ENCODE data around the gene CACNA1B.
"Not testable (repeated sequence)": the region's sequence is repeated elsewhere in the genome, so short reads cannot be mapped to it uniquely, and the experiment has no call there.

The CACNA1B gene

GRCh38 chr9:138122201-138122600, 244.6 kb downstream of the CACNA1B start:
- DNase-seq, result no peak

GRCh38 chr9:138122676-138123075, 245.1 kb downstream of the CACNA1B start:
- DNase-seq, result no peak

DNA sequence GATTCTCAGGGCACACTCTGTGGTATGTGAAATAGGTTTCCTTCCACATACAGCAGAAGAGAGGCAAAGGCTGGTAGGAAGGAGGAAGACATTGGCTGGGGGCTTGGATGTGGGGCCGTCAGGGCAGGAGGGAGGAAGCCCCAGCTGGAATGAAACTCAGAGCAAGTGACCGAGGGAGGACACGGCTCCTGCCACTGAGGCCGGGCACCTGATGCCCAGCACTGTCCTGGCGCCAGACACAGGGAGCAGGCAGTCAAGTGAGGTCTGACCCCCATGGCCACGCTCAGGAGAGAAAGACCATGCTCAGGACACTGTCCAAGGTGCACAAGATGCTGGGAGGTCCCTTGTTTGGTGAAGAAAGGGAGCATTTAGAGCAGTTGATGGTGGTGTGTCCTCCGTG, 245.5 kb downstream of the CACNA1B start:
- DNase-seq, result no peak

GRCh38 chr9:138126090-138126857, 248.7 kb downstream of the CACNA1B start:
- DNase-seq, result not testable (repeated sequence)

DNA sequence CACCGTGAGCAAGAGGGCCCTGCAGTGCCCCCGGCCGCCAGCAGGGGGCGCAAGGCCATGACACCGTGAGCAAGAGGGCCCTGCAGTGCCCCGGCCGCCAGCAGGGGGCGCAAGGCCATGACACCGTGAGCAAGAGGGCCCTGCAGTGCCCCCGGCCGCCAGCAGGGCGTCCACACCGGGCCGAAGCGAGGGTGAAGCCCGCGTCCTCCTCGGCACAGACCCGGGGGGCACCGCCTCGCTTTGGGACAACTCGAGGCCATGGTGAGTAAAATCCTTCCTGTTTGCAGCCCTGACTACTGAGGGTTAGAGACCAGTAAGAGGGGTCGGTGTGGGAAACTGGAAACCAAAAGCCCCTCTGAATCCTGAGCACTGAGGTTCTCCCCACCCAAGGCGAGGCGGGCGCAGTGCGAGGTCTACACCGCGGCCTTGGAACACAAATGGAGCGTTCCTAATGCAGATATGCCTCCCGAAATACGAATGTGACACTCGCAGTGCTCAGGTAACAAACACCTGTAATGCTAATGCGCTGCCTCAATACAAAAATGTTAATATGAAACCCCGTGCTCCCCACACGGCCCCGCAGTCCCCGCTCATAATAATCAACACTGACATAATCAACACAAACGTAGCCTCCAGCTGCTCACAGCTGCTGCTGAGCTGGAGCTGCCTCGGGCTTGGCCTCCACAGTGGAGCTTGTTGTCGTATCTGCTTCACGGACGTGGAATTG, 249.4 kb downstream of the CACNA1B start:
- not testable (repeated sequence) for DNase-seq

- not testable (repeated sequence) for DNase-seq
These were observed 250.4 kb downstream of the CACNA1B start for GRCh38 chr9:138128027-138128426.

GRCh38 chr9:138129318-138129717, 251.7 kb downstream of the CACNA1B start:
- DNase-seq, result not testable (repeated sequence)

DNA sequence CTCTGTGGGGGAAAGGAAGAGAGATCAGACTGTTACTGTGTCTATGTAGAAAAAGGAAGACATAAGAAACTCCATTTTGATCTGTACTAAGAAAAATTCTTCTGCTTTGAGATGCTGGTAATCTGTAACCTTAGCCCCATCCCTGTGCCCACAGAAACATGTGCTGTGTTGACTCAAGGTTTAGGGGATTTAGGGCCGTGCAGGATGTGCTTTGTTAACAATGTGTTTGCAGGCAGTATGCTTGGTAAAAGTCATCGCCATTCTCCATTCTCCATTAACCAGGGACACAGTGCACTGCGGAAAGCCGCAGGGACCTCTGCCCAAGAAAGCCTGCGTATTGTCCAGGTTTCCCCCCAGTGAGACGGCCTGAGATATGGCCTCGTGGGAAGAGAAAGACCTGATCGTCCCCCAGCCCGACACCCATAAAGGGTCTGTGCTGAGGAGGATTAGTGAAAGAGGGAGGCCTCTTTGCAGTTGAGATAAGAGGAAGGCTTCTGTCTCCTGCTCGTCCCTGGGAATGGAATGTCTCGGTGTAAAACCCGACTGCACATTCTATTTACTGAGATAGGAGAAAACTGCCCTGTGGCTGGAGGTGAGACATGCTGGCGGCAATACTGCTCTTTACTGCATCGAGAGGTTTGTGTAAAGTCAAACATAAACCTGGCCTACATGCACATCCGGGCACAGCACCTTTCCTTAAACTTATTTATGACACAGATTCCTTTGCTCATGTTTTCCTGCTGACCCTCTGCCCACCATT, 255.5 kb downstream of the CACNA1B start:
- DNase-seq, result not testable (repeated sequence)

- DNase-seq, result not testable (repeated sequence)
These were observed 257.0 kb downstream of the CACNA1B start for GRCh38 chr9:138134581-138134980.

DNA sequence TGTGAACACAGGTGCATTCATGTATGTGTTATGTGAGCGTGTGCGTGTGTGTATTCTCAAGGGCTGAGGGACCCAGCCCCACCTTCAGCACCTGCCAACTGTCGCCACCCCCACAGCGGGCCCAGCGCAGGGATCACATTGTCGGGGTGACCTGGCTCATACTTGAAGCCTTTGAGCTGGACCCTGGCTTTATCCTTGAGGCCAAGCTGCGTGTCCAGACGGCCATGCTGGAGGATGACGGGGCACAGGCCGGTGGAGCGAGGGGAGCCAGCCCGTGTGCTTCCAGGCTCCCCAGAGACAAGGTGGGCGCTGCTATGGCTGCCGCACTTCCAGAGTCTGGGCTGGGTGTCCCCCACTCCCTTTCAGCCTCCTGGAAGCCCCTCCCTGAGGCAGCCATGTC, 261.5 kb downstream of the CACNA1B start:
- not testable (repeated sequence) for DNase-seq

DNA sequence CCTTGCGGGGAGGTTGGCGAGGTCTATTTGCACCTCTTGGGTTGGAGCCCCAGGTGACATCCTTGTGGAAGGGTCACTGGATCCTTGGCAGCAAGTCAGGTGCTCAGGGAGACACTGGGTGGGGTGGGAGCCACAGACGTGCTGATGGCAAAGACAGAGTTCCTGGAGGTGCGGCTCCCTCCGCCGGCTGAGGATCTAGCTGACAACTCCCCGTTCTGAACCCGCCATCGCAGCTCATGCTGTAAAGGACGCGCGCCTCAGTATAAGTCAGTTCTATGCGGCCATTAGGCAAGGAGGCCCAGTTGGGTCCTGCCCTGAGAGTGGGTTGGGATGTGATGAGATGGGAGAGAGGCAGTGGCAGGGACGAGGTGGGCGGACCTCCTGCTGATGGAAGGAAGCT, 263.4 kb downstream of the CACNA1B start:
- not testable (repeated sequence) for DNase-seq

DNA sequence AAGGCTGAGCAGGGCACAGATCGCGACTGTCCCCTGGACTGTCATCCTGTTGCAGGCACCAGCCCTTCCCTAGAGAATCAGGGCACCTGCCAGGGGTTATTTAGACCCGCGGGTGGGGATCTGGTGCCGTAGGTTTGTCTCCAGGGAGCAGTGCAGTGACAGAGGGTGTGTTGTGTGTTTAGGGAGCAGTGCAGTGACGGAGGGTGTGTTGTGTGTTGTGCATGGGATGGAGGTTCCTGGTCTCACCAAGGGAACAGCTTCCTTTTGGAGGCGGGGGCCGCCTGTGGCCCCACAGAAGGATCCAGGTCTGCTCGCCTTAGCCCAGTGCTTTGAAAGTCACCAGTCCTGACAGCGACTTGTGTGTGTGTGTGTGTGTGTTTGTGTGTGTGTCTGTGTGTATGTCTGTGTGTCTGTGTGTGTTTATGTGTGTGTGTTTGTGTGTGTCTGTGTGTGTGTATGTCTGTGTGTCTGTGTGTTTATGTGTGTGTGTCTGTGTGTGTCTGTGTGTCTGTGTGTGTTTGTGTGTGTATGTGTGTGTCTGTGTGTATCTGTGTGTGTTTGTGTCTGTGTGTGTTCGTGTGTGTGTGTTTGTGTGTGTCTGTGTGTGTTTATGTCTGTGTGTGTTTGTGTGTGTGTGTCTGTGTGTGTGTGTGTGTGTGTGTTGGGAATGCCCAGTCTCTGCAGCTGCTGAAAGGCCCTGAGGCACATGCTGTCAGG, 265.1 kb downstream of the CACNA1B start:
- DNase-seq, result not testable (repeated sequence)

GRCh38 chr9:138143491-138143890, 265.9 kb downstream of the CACNA1B start:
- not testable (repeated sequence) for DNase-seq

DNA sequence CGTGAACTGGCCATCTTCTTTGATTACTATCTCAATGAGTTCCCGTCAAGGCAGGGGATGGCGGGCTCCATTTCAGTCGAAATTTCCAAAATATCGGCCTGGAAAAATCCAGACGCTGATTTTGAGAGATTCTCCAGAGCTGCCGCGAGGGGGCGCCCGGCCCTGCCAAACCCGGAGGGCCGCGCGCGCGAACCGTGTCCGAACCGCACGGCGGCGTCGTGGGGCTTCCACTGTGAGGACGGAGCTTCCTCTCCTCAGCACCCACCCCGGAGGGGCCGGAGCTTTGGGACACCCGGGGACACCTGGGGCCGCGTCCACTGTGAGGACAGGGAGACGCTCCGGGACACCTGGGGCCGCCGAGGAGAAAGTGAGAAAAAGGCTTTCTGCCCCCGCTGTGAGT, 270.0 kb downstream of the CACNA1B start:
- not testable (repeated sequence) for DNase-seq

DNA sequence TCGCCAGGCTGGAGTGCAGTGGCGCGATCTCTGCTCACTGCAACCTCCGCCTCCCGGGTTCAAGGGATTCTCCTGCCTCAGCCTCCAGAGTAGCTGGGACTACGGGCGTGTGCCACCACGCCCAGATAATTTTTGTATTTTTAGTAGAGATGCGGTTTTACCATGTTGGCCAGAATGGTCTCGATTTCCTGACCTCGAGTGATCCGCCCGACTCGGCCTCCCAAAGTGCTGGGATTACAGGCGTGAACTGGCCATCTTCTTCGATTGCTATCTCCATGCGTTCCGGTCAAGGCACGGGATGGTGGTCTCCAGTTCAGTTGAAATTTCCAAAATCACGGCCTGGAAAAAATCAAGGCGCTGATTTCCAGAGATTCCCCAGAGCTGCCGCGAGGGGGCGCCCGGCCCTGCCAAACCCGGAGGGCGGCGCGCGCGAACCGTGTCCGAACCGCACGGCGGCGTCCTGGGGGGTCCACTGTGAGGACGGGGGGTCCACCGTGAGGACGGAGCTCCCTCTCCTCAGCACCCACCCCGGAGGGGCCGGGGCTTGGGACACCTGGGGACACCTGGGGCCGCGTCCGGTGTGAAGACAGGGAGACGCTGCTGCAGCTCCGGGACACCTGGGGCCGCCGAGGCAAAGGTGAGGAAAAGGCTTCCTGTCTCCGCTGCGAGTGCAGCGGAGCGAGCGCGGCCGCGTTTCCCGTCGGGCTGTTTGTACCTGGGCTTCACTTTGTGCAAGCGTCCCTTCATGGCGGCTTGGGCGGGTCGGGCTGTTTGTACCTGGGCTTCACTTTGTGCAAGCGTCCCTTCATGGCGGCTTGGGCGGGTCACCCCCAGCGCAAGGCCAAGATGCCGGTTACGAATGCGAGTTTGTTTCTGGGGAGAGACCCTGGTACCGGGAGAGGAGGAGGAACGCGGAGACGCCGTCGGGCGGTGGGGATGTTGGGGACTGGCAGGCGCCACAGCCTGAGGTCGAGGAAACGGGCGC, 272.4 kb downstream of the CACNA1B start:
- not testable (repeated sequence) for DNase-seq

DNA sequence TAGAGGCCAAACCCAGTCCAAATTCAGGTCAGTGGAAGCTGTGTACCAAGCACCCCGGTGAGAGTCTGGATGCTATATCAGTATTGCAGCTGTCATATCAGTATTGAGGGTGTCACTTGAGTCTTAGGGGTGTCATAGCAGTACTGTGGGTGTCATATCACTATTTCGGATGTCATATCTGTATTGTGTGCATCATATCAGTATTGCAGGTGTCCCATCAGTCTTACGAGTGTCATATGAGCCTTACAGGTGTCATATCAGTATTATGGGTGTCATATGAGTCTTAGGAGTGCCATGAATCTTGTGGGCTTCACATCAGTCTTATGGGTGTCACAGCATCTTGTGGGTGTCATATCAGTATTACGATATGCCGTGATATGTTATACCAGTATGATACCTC, 278.2 kb downstream of the CACNA1B start:
- DNase-seq, result not testable (repeated sequence)

DNA sequence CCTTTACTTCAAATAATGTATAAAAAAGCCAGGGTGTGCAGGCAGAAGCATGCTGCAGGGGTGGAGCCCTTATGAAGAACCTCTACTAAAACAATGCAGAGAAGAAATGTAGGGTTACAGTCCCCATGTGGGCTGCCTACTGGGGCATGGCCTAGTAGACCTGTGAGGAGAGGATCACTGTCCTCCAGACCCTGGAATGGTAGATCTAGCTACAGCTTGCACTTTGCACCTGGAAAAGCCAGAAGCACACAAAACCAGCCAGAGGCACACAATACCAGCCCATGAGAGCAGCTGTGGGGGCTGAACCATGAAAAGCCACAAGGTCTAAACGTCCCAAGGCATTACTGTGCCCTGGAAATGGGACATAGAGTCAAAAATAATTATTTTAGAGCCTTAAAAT, 289.2 kb downstream of the CACNA1B start:
- DNase-seq, result not testable (repeated sequence)
